ENCODE measurements around the gene MBP.

The MBP gene

DNA sequence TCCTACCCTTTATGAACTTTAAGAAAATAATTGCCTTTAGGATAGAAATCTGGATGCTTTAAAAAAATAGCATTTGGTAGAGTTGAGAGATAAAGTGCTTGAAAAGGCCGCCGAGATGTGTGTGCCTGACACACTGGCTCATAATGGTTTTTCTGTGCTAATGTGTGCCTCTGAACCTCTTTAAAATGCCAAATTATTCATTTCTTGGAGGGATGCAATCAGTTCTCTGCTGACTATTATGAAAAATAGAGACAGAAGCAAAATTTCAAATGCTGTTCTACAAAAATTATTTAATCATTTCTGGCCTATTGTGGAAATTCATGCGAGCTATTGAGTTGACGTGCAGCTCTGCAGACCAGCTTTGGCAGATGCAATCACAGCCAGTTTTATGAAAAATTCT is 18.0 kb upstream of the MBP start:
- no peak for DNase-seq

DNA sequence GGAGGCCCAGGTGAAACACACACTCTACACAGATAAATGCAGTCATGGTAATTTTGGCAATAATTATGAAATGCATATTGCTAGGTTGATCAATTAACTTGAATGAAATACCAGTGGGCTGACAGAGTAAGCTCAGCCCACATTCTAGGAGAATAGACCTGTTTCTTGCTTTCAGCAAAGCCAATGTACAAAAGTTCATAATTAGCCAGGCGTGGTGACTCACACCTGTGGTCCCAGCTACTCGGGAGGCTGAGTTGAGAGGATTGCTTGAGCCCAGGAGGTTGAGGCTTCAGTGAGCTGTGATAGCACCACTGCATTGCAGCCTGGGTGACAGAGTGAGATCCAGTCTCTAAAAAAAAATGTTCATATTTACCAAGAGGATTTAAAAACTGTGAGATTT is 15.7 kb upstream of the MBP start:
- DNase-seq: no peak

DNA sequence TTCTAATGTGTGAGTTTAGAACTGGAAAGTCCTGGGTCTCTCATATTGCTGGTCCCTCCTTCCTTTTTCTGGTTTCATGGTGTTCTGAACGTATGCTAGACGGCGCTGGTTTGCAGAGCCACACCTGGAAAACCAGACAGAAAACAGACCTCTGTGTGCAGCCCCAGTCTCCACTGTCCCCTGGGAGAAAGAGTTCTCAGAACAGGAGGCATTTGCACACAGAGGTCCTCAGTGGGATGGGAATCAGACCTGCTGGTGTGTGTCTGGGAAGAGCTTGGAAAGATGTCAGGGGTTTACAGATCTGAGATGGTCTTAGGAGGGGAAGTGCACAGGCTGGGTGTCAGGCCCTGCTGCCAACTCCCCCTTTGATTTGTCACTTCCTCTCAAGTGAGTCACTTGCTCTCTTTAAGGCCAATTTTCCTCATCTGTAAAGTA is 14.9 kb upstream of the MBP start:
- peak; percentile 27 for DNase-seq

DNA sequence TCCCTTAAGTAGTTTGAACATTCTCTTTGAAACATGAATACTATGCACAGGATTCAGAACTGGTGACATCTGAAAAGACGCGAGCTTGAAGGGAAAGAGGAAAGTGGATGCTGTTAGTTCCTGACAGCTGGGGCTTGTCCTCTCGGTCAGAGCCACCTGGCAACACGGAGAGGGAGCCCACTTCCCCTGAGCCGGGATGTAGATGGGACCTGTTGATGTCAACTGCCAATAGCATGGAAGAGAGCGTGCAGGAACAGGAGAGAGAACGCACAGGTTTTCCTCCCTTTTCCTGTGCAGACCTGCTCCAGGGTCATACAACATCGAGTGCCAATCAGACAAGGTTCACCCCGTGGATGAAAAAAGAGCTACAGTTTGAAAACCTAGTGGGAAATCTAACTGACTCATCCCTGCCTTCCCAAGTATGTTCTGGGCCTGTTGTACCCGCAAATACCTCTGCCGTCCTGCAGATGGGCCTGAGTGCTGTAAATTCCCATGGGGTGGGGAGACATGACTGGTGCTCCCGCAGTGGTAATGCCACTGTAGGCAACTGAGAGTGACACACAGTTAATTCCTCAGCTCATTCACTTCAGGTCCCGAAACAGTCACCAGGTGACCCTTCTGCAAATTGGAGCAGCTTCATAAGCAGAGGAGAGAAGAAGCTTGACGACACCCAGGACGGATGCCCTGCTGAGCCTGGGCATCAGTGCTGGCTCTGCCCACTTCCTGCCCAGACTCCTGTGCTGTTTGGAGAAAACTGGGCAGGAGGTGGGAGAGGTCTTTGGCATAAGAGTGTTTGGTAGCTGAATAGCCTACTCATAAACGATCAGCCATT is 13.9 kb upstream of the MBP start:
- DNase-seq: no peak

DNA sequence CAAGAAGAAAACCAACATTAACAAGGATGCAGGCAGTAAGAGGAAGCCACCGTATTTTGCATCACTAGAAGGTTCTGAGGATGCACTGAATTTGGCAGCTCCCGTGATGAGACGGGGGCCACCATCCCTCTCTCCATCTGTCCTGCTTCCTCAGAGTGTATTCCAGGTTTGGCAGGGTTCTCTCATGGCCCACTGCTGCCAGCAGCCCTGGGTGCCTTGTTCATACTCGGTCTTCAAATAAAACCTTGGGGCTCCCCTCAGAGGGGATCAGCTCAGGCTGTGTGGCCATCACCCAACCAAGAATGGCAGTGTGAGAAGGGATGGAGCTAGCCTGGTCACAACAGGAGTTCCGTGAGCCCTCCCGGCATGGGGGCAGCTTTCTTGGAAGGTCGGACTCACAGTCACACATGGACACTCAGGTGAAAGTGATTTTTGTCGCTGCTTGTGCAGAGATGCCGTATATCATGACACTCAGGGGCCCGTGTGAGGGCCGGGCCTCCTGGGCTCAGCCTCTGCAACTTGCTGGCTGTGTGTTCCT is 12.8 kb upstream of the MBP start:
- no peak for DNase-seq

DNA sequence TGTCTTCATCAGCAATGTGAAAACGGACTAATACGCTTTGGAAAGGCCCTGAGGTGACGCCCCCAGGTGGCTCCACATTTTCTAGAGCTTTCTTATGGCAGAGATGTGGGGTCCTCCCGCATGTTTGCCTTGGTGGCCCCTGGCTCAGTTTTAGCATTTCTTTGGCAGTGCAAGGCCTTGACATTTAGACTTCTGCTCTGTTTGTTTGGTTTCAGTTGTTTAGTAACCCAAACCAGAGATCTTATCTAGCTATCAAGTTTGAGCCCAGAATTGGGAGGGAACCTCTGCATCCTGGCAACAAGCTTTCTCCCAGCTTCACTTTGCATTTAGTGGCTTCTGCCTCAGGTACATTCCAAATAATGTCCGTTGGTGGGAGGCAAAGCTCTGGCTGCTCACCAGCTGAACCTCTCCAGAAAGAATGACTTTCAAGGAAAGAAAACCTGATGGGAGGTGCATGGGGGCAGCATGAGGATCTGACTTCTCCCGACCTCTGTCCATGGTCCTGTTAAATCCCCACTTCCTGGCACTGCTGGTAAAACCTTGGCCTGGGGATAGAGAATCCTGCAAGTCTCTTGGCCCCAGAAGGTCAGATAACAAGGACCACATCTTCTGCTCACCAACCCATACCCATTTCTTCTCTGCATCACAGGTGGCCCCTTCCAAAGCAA is 12.0 kb upstream of the MBP start:
- DNase-seq: peak; percentile 33

DNA sequence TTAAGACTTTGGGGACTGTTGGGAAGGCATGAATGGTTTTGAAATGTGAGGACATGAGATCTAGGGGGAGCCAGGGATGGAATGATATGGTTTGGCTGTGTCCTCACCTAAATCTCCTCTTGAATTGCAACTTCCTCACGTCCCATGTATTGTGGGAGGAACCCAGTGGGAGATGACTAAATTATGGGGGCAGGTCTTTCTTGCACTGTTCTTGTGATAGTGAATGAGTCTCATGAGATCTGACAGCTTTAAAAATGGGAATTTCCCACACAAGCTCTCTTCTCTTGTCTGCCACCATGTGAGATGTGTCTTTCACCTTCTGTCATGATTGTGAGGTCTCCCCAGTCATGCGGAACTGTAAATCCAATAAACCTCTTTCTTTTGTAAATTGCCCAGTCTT is 11.5 kb upstream of the MBP start:
- no peak for DNase-seq

DNA sequence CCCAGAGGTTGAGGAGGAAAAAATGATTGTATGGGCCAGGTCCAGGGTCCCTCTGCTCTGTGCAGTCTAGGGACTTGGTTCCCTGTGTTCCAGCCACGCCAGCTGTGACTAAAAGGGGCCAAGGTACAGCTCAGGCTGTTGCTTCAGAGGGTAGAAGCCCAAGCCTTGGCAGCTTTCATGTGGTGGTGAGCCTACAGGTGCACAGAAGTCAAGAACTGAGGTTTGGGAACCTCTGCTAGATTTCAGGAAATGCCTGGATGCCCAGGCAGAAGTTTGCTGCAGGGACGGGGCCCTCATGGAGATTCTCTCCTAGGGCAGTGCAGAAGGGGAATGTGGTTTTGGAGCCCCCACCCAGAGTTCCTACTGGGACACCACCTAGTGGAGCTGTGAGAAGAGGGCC is 10.6 kb upstream of the MBP start:
- DNase-seq: no peak

DNA sequence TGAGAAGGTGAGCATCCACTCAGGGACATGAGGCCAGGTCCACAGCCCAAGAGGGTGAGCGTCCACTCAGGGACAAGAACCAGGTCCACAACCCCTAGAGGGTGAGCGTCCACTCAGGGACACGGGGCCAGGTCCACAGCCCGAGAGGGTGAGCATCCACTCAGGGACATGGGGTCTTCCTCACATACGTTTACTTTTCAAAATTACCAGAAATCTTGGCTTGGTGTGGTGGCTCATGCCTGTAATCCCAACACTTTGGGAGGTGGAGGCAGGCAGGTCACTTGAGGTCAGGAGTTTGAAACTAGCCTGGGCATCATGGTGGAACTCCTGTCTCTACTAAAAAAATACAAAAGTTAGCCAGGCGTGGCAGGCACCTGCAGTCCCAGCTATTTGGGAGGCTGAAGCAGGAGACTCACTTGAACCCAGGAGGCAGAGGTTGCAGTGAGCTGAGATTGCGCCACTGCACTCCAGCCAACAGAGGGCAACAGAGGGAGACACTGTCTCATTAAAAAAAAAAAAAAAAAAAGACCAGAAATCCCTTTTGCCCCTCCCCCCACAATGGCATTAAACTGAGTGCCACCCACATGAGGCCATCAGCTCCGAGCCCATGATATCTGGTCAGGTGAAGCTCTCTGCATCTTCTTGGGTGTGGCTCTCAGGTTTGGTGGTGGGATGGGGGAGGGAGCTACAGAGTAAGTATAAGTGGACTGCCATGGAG is 9.0 kb upstream of the MBP start:
- no peak for DNase-seq

DNA sequence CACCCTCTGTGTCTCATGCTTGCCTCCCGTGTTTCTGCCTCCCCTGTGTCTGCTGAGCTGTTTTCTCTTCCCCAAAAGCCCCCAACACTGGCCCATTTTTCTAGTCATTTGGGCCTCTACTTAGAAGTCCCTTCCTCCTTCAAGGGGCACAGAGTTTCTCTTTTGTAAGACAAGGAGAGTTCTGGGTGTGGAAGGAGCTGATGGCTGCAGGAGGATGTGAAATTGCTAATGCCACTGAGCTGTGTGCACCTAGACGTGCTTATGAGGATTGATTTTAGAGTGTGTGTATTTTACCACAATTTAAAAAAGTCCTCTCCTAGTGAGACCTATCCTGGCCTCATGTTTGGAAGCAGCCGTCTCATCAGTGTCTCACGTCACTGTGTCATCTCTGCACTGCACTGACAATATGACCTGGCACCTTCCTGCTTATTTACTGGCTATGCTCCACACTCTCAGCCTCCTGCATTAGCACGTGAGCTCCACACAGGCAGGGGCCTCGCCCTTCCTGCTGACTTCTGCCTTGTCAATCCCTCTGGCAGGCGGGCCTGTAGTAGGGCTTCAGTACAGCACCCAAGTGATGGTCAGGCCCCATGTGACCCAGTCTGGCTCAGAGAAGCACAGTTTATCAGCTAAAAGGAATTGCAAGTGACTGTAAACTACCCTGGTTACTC is 8.0 kb upstream of the MBP start:
- peak; percentile 54 for DNase-seq

DNA sequence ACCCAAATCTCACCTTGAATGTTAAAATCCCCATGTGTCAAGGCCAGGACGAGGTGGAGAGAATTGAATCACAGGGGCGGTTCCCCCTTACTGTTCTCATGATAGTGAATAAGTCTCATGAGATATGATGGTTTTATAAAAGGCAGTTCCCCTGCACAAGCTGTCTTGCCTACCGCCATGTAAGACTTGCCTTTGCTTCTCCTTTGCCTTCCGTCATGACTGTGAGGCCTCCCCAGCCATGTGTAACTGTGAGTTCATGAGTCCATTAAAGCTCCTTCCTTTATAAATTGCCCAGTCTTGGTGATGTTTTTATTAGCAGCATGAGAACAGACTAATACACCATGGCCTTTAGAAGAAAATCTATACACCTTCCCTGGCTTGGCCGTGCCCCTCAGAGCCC is 7.4 kb upstream of the MBP start:
- no peak for DNase-seq

DNA sequence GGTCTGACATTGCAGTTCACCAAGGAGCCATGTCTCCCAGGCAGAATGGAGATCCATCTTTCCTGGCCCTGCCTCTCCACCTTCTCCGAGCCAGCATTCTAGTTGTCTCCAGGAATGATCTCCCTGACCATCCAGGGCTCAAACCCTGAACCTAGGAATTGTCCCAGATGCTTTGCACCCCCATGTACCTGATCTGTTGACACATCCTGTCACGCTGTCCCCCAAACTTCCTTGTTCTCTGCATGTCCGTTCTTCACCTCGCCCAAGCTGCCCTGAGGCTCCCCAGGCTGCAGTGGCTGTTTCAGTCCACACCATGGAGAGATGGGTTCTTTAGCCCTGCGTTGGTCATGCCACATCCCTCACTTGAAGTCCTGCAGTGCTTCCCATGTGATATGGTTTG is 7.0 kb upstream of the MBP start:
- DNase-seq: no peak

DNA sequence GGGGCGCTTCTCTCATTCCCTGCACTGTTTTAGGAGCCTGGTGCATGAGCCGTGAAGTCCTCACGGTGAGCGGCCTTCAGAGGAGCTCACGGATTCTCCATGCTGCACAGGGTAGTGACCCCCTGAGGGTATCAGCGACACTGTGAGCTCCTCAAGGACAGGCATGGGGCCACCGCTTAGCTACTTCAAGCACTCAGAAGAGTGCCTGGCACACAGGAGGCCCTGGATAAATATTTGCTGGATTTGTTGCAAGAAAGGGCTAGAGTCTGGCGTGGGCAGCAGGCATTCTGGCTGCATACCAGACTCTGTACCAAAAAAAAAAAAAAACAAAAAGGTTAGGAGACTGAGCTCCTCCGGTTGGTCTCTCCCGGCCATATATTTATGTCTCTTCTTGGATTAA is 5.7 kb upstream of the MBP start:
- no peak for DNase-seq

DNA sequence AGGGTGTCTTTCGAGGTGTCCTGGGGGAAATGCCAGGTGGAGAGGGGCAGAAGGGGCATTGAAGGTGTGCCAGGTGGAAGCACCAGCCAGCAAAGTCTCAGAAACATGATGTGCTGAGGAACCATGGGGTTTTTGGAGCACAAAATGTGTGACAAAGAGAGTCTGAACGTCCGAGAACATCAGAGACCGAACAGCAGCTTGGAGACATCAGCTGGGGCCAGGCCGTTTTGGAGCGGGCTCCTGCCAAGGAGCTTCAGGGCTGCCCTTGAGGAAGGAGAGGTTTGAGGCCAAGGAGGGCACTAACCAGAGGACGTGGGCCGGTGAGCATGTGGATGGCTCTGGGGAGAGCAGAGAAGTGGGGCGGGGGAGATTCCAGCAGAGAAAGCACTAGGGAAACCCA is 5.3 kb upstream of the MBP start:
- DNase-seq: no peak

DNA sequence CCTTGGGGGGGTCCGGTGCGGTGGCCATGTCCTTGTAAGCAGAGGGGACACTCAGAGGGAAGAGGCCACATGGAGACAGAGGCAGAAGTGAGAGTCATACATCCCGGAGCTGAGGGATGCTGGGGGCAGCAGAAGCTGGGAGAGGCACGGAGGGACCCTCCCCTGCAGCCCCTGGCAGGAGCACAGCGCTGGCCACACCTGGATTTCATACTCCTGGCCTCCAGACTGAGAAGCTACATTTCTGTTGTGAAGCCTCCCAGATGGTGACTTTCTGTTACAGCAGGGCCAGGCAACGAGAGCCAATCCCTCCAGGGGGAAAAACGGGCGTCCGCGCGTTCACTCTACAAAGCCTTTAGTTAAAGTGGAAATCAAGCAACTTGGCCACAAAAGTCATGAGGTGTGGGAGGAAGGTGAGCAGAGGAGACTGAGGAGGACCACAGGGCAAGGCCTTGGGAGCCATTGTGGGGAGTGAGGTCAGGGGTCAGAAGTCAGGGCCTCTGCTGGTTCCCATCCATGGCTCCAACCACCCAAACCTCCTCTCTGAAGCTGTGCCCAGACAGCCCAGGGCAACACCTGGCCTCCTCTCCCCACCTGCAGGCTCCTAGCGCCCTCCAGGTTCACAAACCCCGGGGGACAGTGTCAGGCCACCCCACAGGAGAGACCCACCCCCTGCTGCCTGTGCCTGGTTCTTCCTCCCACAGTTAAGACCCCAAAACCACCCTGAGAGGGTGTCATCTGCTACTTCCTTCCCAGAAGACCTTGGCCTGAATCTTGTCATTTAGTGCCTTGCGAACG is 4.5 kb upstream of the MBP start:
- DNase-seq: no peak

DNA sequence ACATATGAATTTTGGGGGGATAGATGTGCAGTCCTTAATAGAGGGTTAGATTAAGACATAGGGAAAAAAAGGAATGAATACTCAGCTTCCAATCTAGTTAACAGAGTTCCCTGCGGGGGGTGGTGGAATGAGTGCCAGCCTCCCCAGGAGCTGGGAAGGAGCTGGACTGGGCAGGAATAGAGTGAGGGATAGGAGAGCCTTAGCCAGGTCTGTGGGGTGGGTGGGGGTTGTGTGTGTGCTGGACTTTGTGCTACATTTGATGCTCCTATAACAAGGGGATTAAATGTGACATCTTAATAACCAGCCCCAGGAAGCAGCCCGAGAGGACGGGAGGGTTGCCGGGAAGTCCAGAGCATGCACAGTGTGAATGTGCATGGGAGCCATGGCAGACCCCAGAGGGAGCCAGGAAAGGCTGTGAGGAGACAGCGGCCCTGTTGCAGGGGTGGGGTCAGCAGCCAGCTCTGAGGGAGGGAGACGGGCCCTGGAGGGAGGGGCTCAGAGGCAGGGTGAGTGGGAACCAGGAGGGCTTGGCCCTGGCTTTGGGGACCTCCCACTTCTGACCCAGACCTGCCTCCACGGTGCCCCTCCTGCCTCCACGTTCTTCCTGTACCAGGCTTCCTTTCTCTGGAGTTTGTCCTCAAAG is 3.6 kb upstream of the MBP start:
- no peak for DNase-seq

DNA sequence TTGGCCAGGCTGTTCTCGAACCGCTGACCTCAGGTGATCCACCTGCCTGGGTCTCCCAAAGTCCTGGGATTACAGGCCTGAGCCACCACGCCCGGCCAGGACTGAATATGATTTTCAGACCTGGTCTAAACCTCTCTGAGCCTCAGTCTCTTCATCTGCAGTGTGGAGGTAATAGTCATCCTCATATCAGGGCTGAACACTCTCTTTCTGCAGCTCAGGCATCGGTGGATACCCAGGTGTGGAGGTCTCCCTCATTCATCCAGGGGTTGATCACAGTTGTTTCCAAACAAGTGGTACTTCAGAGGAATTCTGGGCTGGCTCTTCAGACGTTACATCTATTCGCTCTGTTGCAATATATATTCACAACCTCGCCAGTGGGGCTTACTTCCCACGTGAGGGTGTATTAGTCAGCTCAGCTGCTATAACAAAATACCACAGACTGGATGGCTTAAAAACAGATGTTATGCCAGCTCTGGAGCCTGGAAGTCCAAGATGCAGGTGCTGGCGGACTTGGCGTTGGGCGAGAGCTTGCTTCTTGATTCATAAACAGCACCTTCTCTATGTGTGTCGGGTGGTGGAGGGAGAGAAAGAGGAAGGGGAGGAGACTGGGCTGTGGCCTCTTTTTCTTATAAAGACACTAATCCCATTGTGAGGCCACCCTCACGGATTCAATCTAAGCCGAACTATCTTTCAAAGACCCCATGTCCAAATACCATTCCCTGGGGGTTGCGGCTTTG is 2.9 kb upstream of the MBP start:
- no peak for DNase-seq

DNA sequence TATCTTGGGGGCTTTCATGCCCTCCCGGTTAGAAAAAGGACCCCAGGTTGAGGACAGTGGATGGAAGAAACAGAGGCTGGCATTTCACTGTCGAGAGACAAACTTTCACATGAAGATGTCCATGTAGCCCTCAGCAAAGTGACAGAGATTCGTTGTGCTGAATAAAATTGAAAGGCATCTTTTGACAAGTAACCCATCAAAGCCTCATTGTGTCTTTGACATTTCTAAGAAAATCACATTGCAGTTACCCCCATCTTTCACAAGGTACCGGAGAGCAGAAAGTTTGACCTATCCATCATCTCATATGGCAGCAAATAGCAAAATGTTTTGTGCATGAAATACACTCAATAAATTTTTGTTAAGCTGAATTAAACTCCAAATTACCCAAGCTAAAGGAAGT is 2.0 kb upstream of the MBP start:
- DNase-seq: no peak

DNA sequence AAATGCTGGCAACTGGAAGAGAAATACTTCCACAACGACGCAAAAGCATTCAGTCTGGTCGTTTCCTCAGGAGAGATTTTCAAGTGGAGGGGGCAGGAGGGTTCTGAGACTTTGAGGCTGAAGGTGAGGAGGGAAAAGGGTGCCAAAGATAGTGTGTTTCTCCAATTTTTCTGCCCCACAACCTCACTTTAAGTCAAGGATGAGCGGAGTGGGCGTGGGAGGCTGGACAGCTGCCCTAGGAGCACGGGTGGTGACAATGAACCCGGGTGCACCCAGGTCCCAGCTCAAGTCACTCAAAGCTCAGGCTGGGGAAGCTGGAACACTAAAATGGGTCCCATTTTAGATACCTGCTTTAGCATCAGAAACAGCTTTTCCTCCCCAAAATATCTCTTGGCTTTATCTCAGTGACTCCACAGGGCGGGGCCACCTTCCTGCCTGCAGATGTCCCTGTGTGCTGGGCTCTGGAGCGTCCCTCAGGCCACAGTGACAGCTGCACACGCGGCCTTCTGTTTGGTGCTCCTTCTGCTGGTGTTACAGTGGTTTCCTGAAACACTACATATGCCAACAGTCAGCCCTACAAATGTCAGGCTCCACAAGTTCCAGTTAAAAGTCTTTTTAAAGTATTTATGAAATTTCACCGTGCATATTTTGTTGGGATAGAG is 1.4 kb upstream of the MBP start:
- DNase-seq: no peak

DNA sequence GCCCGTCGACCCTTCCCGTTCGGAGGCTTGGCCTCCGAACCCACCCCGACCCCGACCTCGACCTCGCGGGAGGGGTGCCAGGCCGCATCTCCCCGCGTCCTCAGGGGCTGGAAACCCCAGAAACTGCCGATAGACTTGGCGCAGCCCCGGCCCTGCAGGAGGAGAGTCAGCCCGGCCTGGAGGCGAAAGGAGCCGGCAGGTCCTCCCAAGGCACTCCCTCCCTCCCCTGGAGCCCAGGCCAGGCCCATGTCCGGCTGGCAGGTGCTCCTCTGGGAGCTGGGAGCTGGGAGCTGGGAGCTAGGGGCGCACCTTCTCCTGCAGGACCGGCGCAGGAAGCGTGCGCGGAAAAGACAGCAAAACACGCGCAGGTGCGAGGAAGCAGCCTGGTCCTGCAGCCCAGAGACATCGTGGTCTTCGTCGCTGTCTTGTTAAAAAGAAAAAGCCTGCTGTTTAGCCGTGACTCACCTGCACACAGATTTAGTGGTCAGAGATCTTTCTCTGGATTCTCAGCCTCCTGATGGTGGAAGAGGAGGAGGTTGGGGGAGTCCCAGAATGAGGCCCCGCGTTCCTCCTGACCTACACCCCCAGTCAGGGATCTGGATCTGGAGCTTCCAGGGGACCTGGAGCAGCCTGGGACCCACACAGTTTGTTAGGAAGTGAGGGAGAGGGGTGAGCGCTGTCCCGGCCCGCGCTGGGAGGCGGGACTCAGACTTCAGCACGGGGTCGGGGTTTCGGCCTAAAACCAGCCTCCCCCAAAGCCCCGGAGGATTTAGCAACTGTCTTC is 660 bp upstream of the MBP start:
- DNase-seq: no peak
